Measurements from ENCODE around the gene C18orf32.
"Not testable (repeated sequence)": the region's sequence is repeated elsewhere in the genome, so short reads cannot be mapped to it uniquely, and the experiment has no call there.

C18orf32 gene

GRCh38 chr18:49479381-49480137 is 7.5 kb downstream of the C18orf32 start:
- H3K36me3 ChIP-seq (ENCODE audit: control insufficient read depth, insufficient read depth, low read length) = peaks cover 12% of the 10 kb centered on the region
- no peaks in the 10 kb centered on the region for H3K27me3 ChIP-seq (ENCODE audit: control insufficient read depth, insufficient read depth, low read length)
- H3K4me3 ChIP-seq (ENCODE audit: low read length) = no peak overlapping the region
- peaks cover 3% of the 10 kb centered on the region for H3K4me1 ChIP-seq (ENCODE audit: control insufficient read depth, insufficient read depth, low read length)
- no peak overlapping the region for H3K9ac ChIP-seq (ENCODE audit: low read length)
- H3K27ac ChIP-seq (ENCODE audit: low read depth, low read length) = no peak overlapping the region

- Histone ChIP-seq H3K27me3 (ENCODE audit: control insufficient read depth, insufficient read depth, low read length) (no peaks in the 10 kb centered on the region), H3K27ac (ENCODE audit: low read depth, low read length) (no peak overlapping the region), H3K4me3 (ENCODE audit: low read length) (no peak overlapping the region), H3K36me3 (ENCODE audit: control insufficient read depth, insufficient read depth, low read length) (peaks cover 12% of the 10 kb centered on the region), H3K4me1 (ENCODE audit: control insufficient read depth, insufficient read depth, low read length) (peaks cover 3% of the 10 kb centered on the region), H3K9ac (ENCODE audit: low read length) (no peak overlapping the region)
These were observed 10.2 kb downstream of the C18orf32 start for GRCh38 chr18:49476664-49477411.

GRCh38 chr18:49474935-49475334 is 12.1 kb downstream of the C18orf32 start:
- H3K9ac ChIP-seq (ENCODE audit: low read length); H3K36me3 ChIP-seq (ENCODE audit: control insufficient read depth, insufficient read depth, low read length); H3K4me3 ChIP-seq (ENCODE audit: low read length); H3K27ac ChIP-seq (ENCODE audit: low read depth, low read length); H3K27me3 ChIP-seq (ENCODE audit: control insufficient read depth, insufficient read depth, low read length); H3K4me1 ChIP-seq (ENCODE audit: control insufficient read depth, insufficient read depth, low read length): not testable (repeated sequence)

GRCh38 chr18:49473721-49474120 is 13.3 kb downstream of the C18orf32 start:
- no peak overlapping the region for H3K27ac ChIP-seq (ENCODE audit: low read depth, low read length)
- H3K27me3 ChIP-seq (ENCODE audit: control insufficient read depth, insufficient read depth, low read length) = no peaks in the 10 kb centered on the region
- no peaks in the 10 kb centered on the region for H3K4me1 ChIP-seq (ENCODE audit: control insufficient read depth, insufficient read depth, low read length)
- no peaks in the 10 kb centered on the region for H3K36me3 ChIP-seq (ENCODE audit: control insufficient read depth, insufficient read depth, low read length)
- no peak overlapping the region for H3K4me3 ChIP-seq (ENCODE audit: low read length)
- no peak overlapping the region for H3K9ac ChIP-seq (ENCODE audit: low read length)

GRCh38 chr18:49472459-49472858 is 14.6 kb downstream of the C18orf32 start:
- Histone ChIP-seq H3K27ac (ENCODE audit: low read depth, low read length) (no peak overlapping the region), H3K4me1 (ENCODE audit: control insufficient read depth, insufficient read depth, low read length) (no peaks in the 10 kb centered on the region), H3K36me3 (ENCODE audit: control insufficient read depth, insufficient read depth, low read length) (no peaks in the 10 kb centered on the region), H3K4me3 (ENCODE audit: low read length) (no peak overlapping the region), H3K9ac (ENCODE audit: low read length) (no peak overlapping the region), H3K27me3 (ENCODE audit: control insufficient read depth, insufficient read depth, low read length) (no peaks in the 10 kb centered on the region)

- H3K27me3 ChIP-seq (ENCODE audit: control insufficient read depth, insufficient read depth, low read length) = no peaks in the 10 kb centered on the region
- no peaks in the 10 kb centered on the region for H3K4me1 ChIP-seq (ENCODE audit: control insufficient read depth, insufficient read depth, low read length)
- no peak overlapping the region for H3K4me3 ChIP-seq (ENCODE audit: low read length)
- H3K36me3 ChIP-seq (ENCODE audit: control insufficient read depth, insufficient read depth, low read length) = no peaks in the 10 kb centered on the region
- H3K9ac ChIP-seq (ENCODE audit: low read length) = no peak overlapping the region
- no peak overlapping the region for H3K27ac ChIP-seq (ENCODE audit: low read depth, low read length)
These were observed 15.5 kb downstream of the C18orf32 start for GRCh38 chr18:49471532-49471931.

- Histone ChIP-seq H3K4me1 (ENCODE audit: control insufficient read depth, insufficient read depth, low read length) (no peaks in the 10 kb centered on the region), H3K4me3 (ENCODE audit: low read length) (no peak overlapping the region), H3K27ac (ENCODE audit: low read depth, low read length) (no peak overlapping the region), H3K27me3 (ENCODE audit: control insufficient read depth, insufficient read depth, low read length) (no peaks in the 10 kb centered on the region), H3K9ac (ENCODE audit: low read length) (no peak overlapping the region), H3K36me3 (ENCODE audit: control insufficient read depth, insufficient read depth, low read length) (no peaks in the 10 kb centered on the region)
These were observed 19.4 kb downstream of the C18orf32 start for GRCh38 chr18:49467599-49467998.

GRCh38 chr18:49467019-49467563 is 19.9 kb downstream of the C18orf32 start:
- H3K27me3 ChIP-seq (ENCODE audit: control insufficient read depth, insufficient read depth, low read length) = no peaks in the 10 kb centered on the region
- H3K4me1 ChIP-seq (ENCODE audit: control insufficient read depth, insufficient read depth, low read length) = no peaks in the 10 kb centered on the region
- H3K27ac ChIP-seq (ENCODE audit: low read depth, low read length) = no peak overlapping the region
- H3K4me3 ChIP-seq (ENCODE audit: low read length) = no peak overlapping the region
- no peaks in the 10 kb centered on the region for H3K36me3 ChIP-seq (ENCODE audit: control insufficient read depth, insufficient read depth, low read length)
- H3K9ac ChIP-seq (ENCODE audit: low read length) = no peak overlapping the region

- H3K36me3 ChIP-seq (ENCODE audit: control insufficient read depth, insufficient read depth, low read length) = no peaks in the 10 kb centered on the region
- H3K4me1 ChIP-seq (ENCODE audit: control insufficient read depth, insufficient read depth, low read length) = no peaks in the 10 kb centered on the region
- no peak overlapping the region for H3K9ac ChIP-seq (ENCODE audit: low read length)
- no peak overlapping the region for H3K27ac ChIP-seq (ENCODE audit: low read depth, low read length)
- no peak overlapping the region for H3K4me3 ChIP-seq (ENCODE audit: low read length)
- no peaks in the 10 kb centered on the region for H3K27me3 ChIP-seq (ENCODE audit: control insufficient read depth, insufficient read depth, low read length)
These were observed 22.1 kb downstream of the C18orf32 start for GRCh38 chr18:49464718-49465598.

- H3K27me3 ChIP-seq (ENCODE audit: control insufficient read depth, insufficient read depth, low read length) = no peaks in the 10 kb centered on the region
- H3K4me1 ChIP-seq (ENCODE audit: control insufficient read depth, insufficient read depth, low read length) = peaks cover 5% of the 10 kb centered on the region
- no peak overlapping the region for H3K4me3 ChIP-seq (ENCODE audit: low read length)
- no peak overlapping the region for H3K9ac ChIP-seq (ENCODE audit: low read length)
- no peaks in the 10 kb centered on the region for H3K36me3 ChIP-seq (ENCODE audit: control insufficient read depth, insufficient read depth, low read length)
- no peak overlapping the region for H3K27ac ChIP-seq (ENCODE audit: low read depth, low read length)
These were observed 25.4 kb downstream of the C18orf32 start for GRCh38 chr18:49461602-49461977.

GRCh38 chr18:49460976-49461601 is 25.9 kb downstream of the C18orf32 start:
- no peak overlapping the region for H3K9ac ChIP-seq (ENCODE audit: low read length)
- no peaks in the 10 kb centered on the region for H3K36me3 ChIP-seq (ENCODE audit: control insufficient read depth, insufficient read depth, low read length)
- peak overlapping the region; percentile 82 for H3K27ac ChIP-seq (ENCODE audit: low read depth, low read length)
- H3K27me3 ChIP-seq (ENCODE audit: control insufficient read depth, insufficient read depth, low read length) = no peaks in the 10 kb centered on the region
- peaks cover 5% of the 10 kb centered on the region for H3K4me1 ChIP-seq (ENCODE audit: control insufficient read depth, insufficient read depth, low read length)
- H3K4me3 ChIP-seq (ENCODE audit: low read length) = peak overlapping the region; percentile 73
